Neural progenitor cell (in vitro differentiated cells): Measurements from ENCODE around the gene TSC22D2.

Experiments
- EZH2 ChIP-seq: fragments of 200-600 bp; sonication (generic); IDR thresholded peaks from 2 replicates; pipeline ENCODE4 v1.6.1; 2017; ENCODE audit warnings: antibody characterized with exemption, mild to moderate bottlenecking, moderate library complexity
- EZH2phosphoT487 ChIP-seq: fragments of 200-600 bp; sonication (generic); IDR thresholded peaks from 2 replicates; pipeline ENCODE4 v1.6.1; 2017; ENCODE audit warnings: antibody characterized with exemption
- TF ChIP-seq, protein P1 (sequence below): fragments of 200-600 bp; sonication (generic); IDR thresholded peaks from 2 replicates; pipeline ENCODE4 v1.5.1; 2017; ENCODE audit warnings: antibody characterized with exemption, mild to moderate bottlenecking

GRCh38 chr3:150363420-150363819 lies 44.7 kb upstream of the TSC22D2 start:
- TF ChIP-seq, protein P1, sequence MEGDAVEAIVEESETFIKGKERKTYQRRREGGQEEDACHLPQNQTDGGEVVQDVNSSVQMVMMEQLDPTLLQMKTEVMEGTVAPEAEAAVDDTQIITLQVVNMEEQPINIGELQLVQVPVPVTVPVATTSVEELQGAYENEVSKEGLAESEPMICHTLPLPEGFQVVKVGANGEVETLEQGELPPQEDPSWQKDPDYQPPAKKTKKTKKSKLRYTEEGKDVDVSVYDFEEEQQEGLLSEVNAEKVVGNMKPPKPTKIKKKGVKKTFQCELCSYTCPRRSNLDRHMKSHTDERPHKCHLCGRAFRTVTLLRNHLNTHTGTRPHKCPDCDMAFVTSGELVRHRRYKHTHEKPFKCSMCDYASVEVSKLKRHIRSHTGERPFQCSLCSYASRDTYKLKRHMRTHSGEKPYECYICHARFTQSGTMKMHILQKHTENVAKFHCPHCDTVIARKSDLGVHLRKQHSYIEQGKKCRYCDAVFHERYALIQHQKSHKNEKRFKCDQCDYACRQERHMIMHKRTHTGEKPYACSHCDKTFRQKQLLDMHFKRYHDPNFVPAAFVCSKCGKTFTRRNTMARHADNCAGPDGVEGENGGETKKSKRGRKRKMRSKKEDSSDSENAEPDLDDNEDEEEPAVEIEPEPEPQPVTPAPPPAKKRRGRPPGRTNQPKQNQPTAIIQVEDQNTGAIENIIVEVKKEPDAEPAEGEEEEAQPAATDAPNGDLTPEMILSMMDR = no peak
- TF ChIP-seq EZH2phosphoT487 = no peak
- no peak for TF ChIP-seq EZH2
